H9 (cell line): ENCODE measurements around the gene POU3F3. TPM values are rescaled to one million over a fixed set of nuclear protein-coding genes. Genes with fewer than 3 reads are reported as not detected.
A peak's percentile ranks its signal among the peaks of the same experiment; 100 is the strongest.

Source experiments
- DNase-seq: peaks from one replicate; pipeline ENCODE4 v3.0.0-alpha.2; 2017
- H2AFZ ChIP-seq: one replicate; pipeline ENCODE4 v1.6.1; 2013; ENCODE audit warnings: mild to moderate bottlenecking, low read length, control low read depth, moderate library complexity
- H2AK5ac ChIP-seq: 2 replicates; pipeline ENCODE4 v1.6.1; 2013; ENCODE audit warnings: low read length, control low read depth, mixed read lengths; ENCODE audit not compliant: insufficient read length
- H2BK120ac ChIP-seq: one replicate; pipeline ENCODE4 v1.6.1; 2013; ENCODE audit warnings: low read depth, mild to moderate bottlenecking, low read length, control low read depth, inconsistent platforms; ENCODE audit not compliant: poor library complexity, severe bottlenecking
- H2BK12ac ChIP-seq: 2 replicates; pipeline ENCODE4 v1.6.1; 2013; ENCODE audit warnings: low read length, control low read depth, mixed read lengths, low read depth; ENCODE audit not compliant: insufficient read length
- H2BK15ac ChIP-seq: 2 replicates; pipeline ENCODE4 v1.6.1; 2013; ENCODE audit warnings: low read depth, low read length, control low read depth
- H2BK20ac ChIP-seq: one replicate; pipeline ENCODE4 v1.6.1; 2013; ENCODE audit warnings: low read depth, mild to moderate bottlenecking, low read length, control low read depth, inconsistent platforms; ENCODE audit not compliant: poor library complexity, severe bottlenecking
- H2BK5ac ChIP-seq: 2 replicates; pipeline ENCODE4 v1.6.1; 2013; ENCODE audit warnings: low read length, control low read depth, mixed read lengths; ENCODE audit not compliant: insufficient read length
- H3K14ac ChIP-seq: 2 replicates; pipeline ENCODE4 v1.6.1; 2013; ENCODE audit warnings: low read length, control low read depth; ENCODE audit not compliant: insufficient read depth
- H3K18ac ChIP-seq: 2 replicates; pipeline ENCODE4 v1.6.1; 2013; ENCODE audit warnings: low read depth, mild to moderate bottlenecking, mixed read lengths, low read length, control low read depth; ENCODE audit not compliant: insufficient read length
- H3K23ac ChIP-seq: 2 replicates; pipeline ENCODE4 v1.6.1; 2013; ENCODE audit warnings: low read length, control low read depth, mixed read lengths, low read depth; ENCODE audit not compliant: insufficient read length
- H3K23me2 ChIP-seq: 2 replicates; pipeline ENCODE4 v1.6.1; 2013; ENCODE audit warnings: low read depth, mild to moderate bottlenecking, mixed read lengths, low read length, control low read depth; ENCODE audit not compliant: insufficient read length, poor library complexity, severe bottlenecking
- H3K27ac ChIP-seq: 2 replicates; pipeline ENCODE4 v1.5.1; 2013; ENCODE audit warnings: low read length, control low read depth, mixed read lengths, low read depth; ENCODE audit not compliant: insufficient read length
- H3K27me3 ChIP-seq: 2 replicates; pipeline ENCODE4 v1.6.1; 2013; ENCODE audit warnings: low read length, control low read depth, inconsistent platforms; ENCODE audit not compliant: insufficient read depth
- H3K4ac ChIP-seq: 2 replicates; pipeline ENCODE4 v1.6.1; 2013; ENCODE audit warnings: low read depth, mild to moderate bottlenecking, control low read depth, inconsistent platforms, low read length, moderate library complexity
- H3K4me1 ChIP-seq: 2 replicates; pipeline ENCODE4 v1.6.1; 2013; ENCODE audit warnings: low read length, control low read depth, inconsistent platforms; ENCODE audit not compliant: insufficient read depth
- H3K4me2 ChIP-seq: 2 replicates; pipeline ENCODE4 v1.6.1; 2013; ENCODE audit warnings: low read length, control low read depth, mixed read lengths; ENCODE audit not compliant: insufficient read length, insufficient read depth
- H3K56ac ChIP-seq: 2 replicates; pipeline ENCODE4 v1.6.1; 2013; ENCODE audit warnings: low read depth, mild to moderate bottlenecking, mixed read lengths, low read length, control low read depth; ENCODE audit not compliant: insufficient read length
- H3K79me1 ChIP-seq: 2 replicates; pipeline ENCODE4 v1.6.1; 2013; ENCODE audit warnings: low read depth, mild to moderate bottlenecking, moderate library complexity, low read length, control low read depth, inconsistent platforms; ENCODE audit not compliant: insufficient read depth, poor library complexity, severe bottlenecking
- H3K79me2 ChIP-seq: 2 replicates; pipeline ENCODE4 v1.6.1; 2013; ENCODE audit warnings: low read length, control low read depth, inconsistent platforms; ENCODE audit not compliant: insufficient read depth
- H3K9ac ChIP-seq: 2 replicates; pipeline ENCODE4 v1.6.1; 2013; ENCODE audit warnings: low read length, control low read depth, mixed read lengths; ENCODE audit not compliant: insufficient read length; ENCODE audit errors: extremely low read depth
- H3K9me3 ChIP-seq: one replicate; pipeline ENCODE4 v1.6.1; 2013; ENCODE audit warnings: low read depth, low read length, inconsistent platforms; ENCODE audit not compliant: control insufficient read depth
- H3T11ph ChIP-seq: one replicate; pipeline ENCODE4 v1.6.1; 2013; ENCODE audit warnings: mild to moderate bottlenecking, low read length, control low read depth, inconsistent platforms
- H4K20me1 ChIP-seq: one replicate; pipeline ENCODE4 v1.6.1; 2013; ENCODE audit not compliant: control insufficient read depth, insufficient read length, insufficient read depth
- H4K5ac ChIP-seq: 2 replicates; pipeline ENCODE4 v1.6.1; 2013; ENCODE audit warnings: low read depth, mild to moderate bottlenecking, mixed read lengths, low read length, control low read depth; ENCODE audit not compliant: insufficient read length
- H4K8ac ChIP-seq: replicated peaks from 2 replicates; pipeline ENCODE4 v1.6.1; 2013; ENCODE audit warnings: low read length, control low read depth, mixed read lengths, low read depth; ENCODE audit not compliant: insufficient read length
- H4K91ac ChIP-seq: 2 replicates; pipeline ENCODE4 v1.6.1; 2013; ENCODE audit warnings: low read depth, mild to moderate bottlenecking, moderate library complexity, mixed read lengths, low read length, control low read depth; ENCODE audit not compliant: insufficient read length
- H3K27ac Mint-ChIP-seq, 3 experiments: 2 replicates in 2 of 3; 3 replicates in 1 of 3; pipeline ENCODE4 v1.8.0; 2020 to 2021; ENCODE audit warnings: mixed read lengths in 3 of 3, mild to moderate bottlenecking in 1 of 3, moderate library complexity in 1 of 3
- H3K27me3 Mint-ChIP-seq: 2 replicates; pipeline ENCODE4 v1.8.0; 2021; ENCODE audit warnings: low read depth, mild to moderate bottlenecking, moderate library complexity, mixed read lengths
- H3K36me3 Mint-ChIP-seq, 3 experiments: 2 replicates in 2 of 3; 3 replicates in 1 of 3; pipeline ENCODE4 v1.8.0; 2020 to 2021; ENCODE audit warnings: low read depth in 3 of 3, mixed read lengths in 3 of 3; ENCODE audit not compliant: insufficient read depth in 1 of 3
- H3K4me1 Mint-ChIP-seq, 2 experiments: 2 replicates each; pipeline ENCODE4 v1.8.0; 2020; ENCODE audit warnings: mixed read lengths in 2 of 2
- H3K4me3 Mint-ChIP-seq, 2 experiments: 2 replicates in 1 of 2; 3 replicates in 1 of 2; pipeline ENCODE4 v1.8.0; 2020 to 2021; ENCODE audit warnings: mild to moderate bottlenecking in 2 of 2, mixed read lengths in 2 of 2, moderate library complexity in 1 of 2
- H3K9me3 Mint-ChIP-seq, 2 experiments: 2 replicates in 1 of 2; 3 replicates in 1 of 2; pipeline ENCODE4 v1.8.0; 2020; ENCODE audit warnings: mild to moderate bottlenecking in 2 of 2, mixed read lengths in 2 of 2, moderate library complexity in 1 of 2
- CTCF ChIP-seq: fragments of 200-600 bp; sonication (generic); conservative IDR thresholded peaks from 3 replicates; pipeline ENCODE4 v1.8.0; 2021; ENCODE audit warnings: antibody characterized with exemption, mild to moderate bottlenecking
- WGBS: extraction: QIAGEN DNeasy Blood & Tissue Kit; methylation state at CpG from one replicate; pipeline ENCODE4 v1.1.7; 2013; ENCODE audit warnings: missing lambda C conversion rate, low lambda C conversion rate, mixed read lengths; ENCODE audit not compliant: insufficient read length; ENCODE audit errors: extremely low coverage; 5-methylcytosine and 5-hydroxymethylcytosine counted together
- total RNA-seq: library from RNA; stranded (reverse); gene quantifications from 2 replicates; pipeline ENCODE4 v1.2.1, GENCODE V29; 2021

The POU3F3 gene
- total RNA-seq, 1 experiment from 2014 or later: not detected

- Histone ChIP-seq H3K27me3 (peaks cover 87% of the 10 kb centered on the region), H4K91ac (no peak overlapping the region), H2BK20ac (no peak overlapping the region), H3K79me2 (no peaks in the 10 kb centered on the region), H3K23me2 (peaks cover 11% of the 10 kb centered on the region), H4K5ac (no peak overlapping the region), H3K79me1 (no peaks in the 10 kb centered on the region), H3K27ac (no peak overlapping the region), H3K14ac (no peak overlapping the region; the same call in 1 of the 2 replicates), H4K8ac (no peak overlapping the region), H2AK5ac (no peak overlapping the region), H4K20me1 (no peaks in the 10 kb centered on the region), H2BK120ac (no peak overlapping the region), H3K4ac (no peak overlapping the region), H2BK12ac (no peak overlapping the region), H3K56ac (no peak overlapping the region), H2BK15ac (no peak overlapping the region), H2AFZ (no peak overlapping the region), H3T11ph (no peak overlapping the region), H3K4me2 (peak overlapping the region; percentile 0), H3K18ac (no peak overlapping the region), H3K9me3 (no peaks in the 10 kb centered on the region), H3K4me1 (no peaks in the 10 kb centered on the region), H2BK5ac (no peak overlapping the region), H3K23ac (no peak overlapping the region), H3K9ac (no peak overlapping the region)
- Mint-ChIP-seq H3K9me3 (peaks cover 0 to 17% of the 10 kb centered on the region in 2 experiments; a peak in 2 of 5 replicates), H3K27ac (no peak overlapping the region), H3K27me3 (peaks cover 99% of the 10 kb centered on the region), H3K4me3 (peak overlapping the region; percentile 22 to 75; a peak in 4 of 5 replicates), H3K36me3 (no peaks in the 10 kb centered on the region; a peak in 1 of 7 replicates), H3K4me1 (peaks cover 29 to 61% of the 10 kb centered on the region in 2 experiments)
- no peak for TF ChIP-seq CTCF
- WGBS: no CpG with 5 or more reads among the region's 60 CpGs
- DNase-seq: peak; percentile 54
Observed at GRCh38 chr2:104863468-104864279, 9.8 kb downstream of the POU3F3 start.
